SK-N-SH (cell line): ENCODE data around the gene OLFM1. TPM values are rescaled to one million over a fixed set of nuclear protein-coding genes. Genes with fewer than 3 reads are reported as not detected.

ENCODE experiments used
- CTCF ChIA-PET: fragments of 300-600, 350-600 bp; formaldehyde crosslinking; extraction: SDS; loops from one replicate; lab custom pipeline; 2021; lab: Yijun Ruan, JAX
- POLR2A ChIA-PET: fragments of 350-600 bp; sonication (Branson Sonifier 250); formaldehyde crosslinking; extraction: SDS; loops from one replicate; lab custom pipeline; 2020; ENCODE audit warnings: antibody characterized with exemption, inconsistent platforms; lab: Yijun Ruan, JAX
- DNase-seq: peaks from one replicate; pipeline ENCODE4 v3.0.0; 2012
- H2AFZ ChIP-seq: fragments of 200-600 bp; sonication (generic); 2 replicates; pipeline ENCODE4 v1.8.1; 2016; ENCODE audit warnings: antibody characterized with exemption, mild to moderate bottlenecking, low read depth
- H3F3A ChIP-seq: fragments of 200-600 bp; sonication (generic); replicated peaks from 2 replicates; pipeline ENCODE3; 2016; ENCODE audit warnings: antibody characterized with exemption, mild to moderate bottlenecking; ENCODE audit not compliant: insufficient read depth
- H3K27ac ChIP-seq, 2 experiments: fragments of 200-500 bp in 1 of 2; fragments of 200-600 bp in 1 of 2; sonication (Bioruptor generic) in 1 of 2; sonication (generic), shearing (Covaris generic) in 1 of 2; 2 replicates each; pipeline versions ENCODE4 v1.5.1 to v1.6.1; 2014 to 2016; ENCODE audit warnings: low read depth in 2 of 2, inconsistent platforms in 1 of 2, low read length in 1 of 2, mild to moderate bottlenecking in 1 of 2, mixed read lengths in 1 of 2
- H3K27me3 ChIP-seq: fragments of 200-600 bp; sonication (generic), shearing (Covaris generic); 2 replicates; pipeline ENCODE4 v1.6.1; 2016; ENCODE audit warnings: mixed run types; ENCODE audit not compliant: insufficient read depth
- H3K36me3 ChIP-seq, 2 experiments: fragments of 200-500 bp in 1 of 2; fragments of 200-600 bp in 1 of 2; sonication (Bioruptor generic) in 1 of 2; sonication (generic) in 1 of 2; replicated peaks in 1 of 2; 2 replicates each; pipeline versions ENCODE3 to v1.5.1; 2014 to 2016; ENCODE audit warnings: low read length in 1 of 2, mild to moderate bottlenecking in 1 of 2; ENCODE audit not compliant: insufficient read depth in 2 of 2, control insufficient read depth in 1 of 2
- H3K4me1 ChIP-seq, 2 experiments: fragments of 200-500 bp in 1 of 2; fragments of 200-600 bp in 1 of 2; sonication (Bioruptor generic) in 1 of 2; sonication (generic), shearing (Covaris generic) in 1 of 2; 2 replicates each; pipeline versions ENCODE4 v1.5.1 to v1.6.1; 2014 to 2016; ENCODE audit warnings: low read depth in 1 of 2, low read length in 1 of 2, mixed run types in 1 of 2; ENCODE audit not compliant: insufficient read depth in 2 of 2, control insufficient read depth in 1 of 2
- H3K4me2 ChIP-seq: fragments of 200-600 bp; sonication (generic), shearing (Covaris generic); 2 replicates; pipeline ENCODE4 v1.6.1; 2017; ENCODE audit warnings: mixed run types
- H3K4me3 ChIP-seq, 2 experiments: fragments of 200-500 bp in 1 of 2; fragments of 200-600 bp in 1 of 2; sonication (Bioruptor generic) in 1 of 2; sonication (generic), shearing (Covaris generic) in 1 of 2; 2 replicates each; pipeline versions ENCODE4 v1.5.1 to v1.8.1; 2014 to 2016; ENCODE audit warnings: low read depth in 2 of 2, inconsistent platforms in 1 of 2, low read length in 1 of 2, mild to moderate bottlenecking in 1 of 2, mixed read lengths in 1 of 2, moderate library complexity in 1 of 2
- H3K79me2 ChIP-seq: fragments of 200-600 bp; sonication (generic); 2 replicates; pipeline ENCODE4 v1.8.1; 2017; ENCODE audit warnings: mild to moderate bottlenecking; ENCODE audit not compliant: insufficient read depth
- H3K9ac ChIP-seq: fragments of 200-600 bp; sonication (generic); 2 replicates; pipeline ENCODE4 v1.6.1; 2017; ENCODE audit warnings: mixed run types
- H3K9me2 ChIP-seq: fragments of 200-600 bp; sonication (generic); 2 replicates; pipeline ENCODE4 v1.6.1; 2017; ENCODE audit warnings: mixed run types
- H3K9me3 ChIP-seq: fragments of 200-600 bp; sonication (generic); 2 replicates; pipeline ENCODE4 v1.6.1; 2017; ENCODE audit warnings: mixed run types, mild to moderate bottlenecking, moderate library complexity
- H4K20me1 ChIP-seq: fragments of 200-600 bp; sonication (generic); 2 replicates; pipeline ENCODE4 v1.6.1; 2017; ENCODE audit warnings: mild to moderate bottlenecking, mixed run types; ENCODE audit not compliant: insufficient read depth
- CHD2 ChIP-seq: fragments of 150-350 bp; IDR thresholded peaks from 2 replicates; pipeline ENCODE4 v1.6.1; 2018; ENCODE audit warnings: low read length; ENCODE audit not compliant: partially characterized antibody
- EP300 ChIP-seq, 2 experiments: IDR thresholded peaks; 2 replicates each; pipeline versions ENCODE4 v1.4.0 to v1.6.1; 2012; ENCODE audit warnings: borderline replicate concordance in 1 of 2, low read depth in 1 of 2, low read length in 1 of 2
- EZH2phosphoT487 ChIP-seq: fragments of 200-600 bp; sonication (generic); IDR thresholded peaks from 2 replicates; pipeline ENCODE4 v1.6.1; 2017; ENCODE audit warnings: low read depth, mixed run types, mild to moderate bottlenecking, antibody characterized with exemption, moderate library complexity, borderline replicate concordance
- FOSL2 ChIP-seq: IDR thresholded peaks from 2 replicates; pipeline ENCODE4 v1.4.0; 2012; ENCODE audit warnings: low read depth, mild to moderate bottlenecking, moderate library complexity, borderline replicate concordance
- FOXJ3 ChIP-seq: sonication (generic); formaldehyde crosslinking; IDR thresholded peaks from 2 replicates; pipeline ENCODE4 v1.5.1; 2020; ENCODE audit warnings: mild to moderate bottlenecking, missing genetic modification reagents
- GATA2 ChIP-seq: sonication (generic); formaldehyde crosslinking; IDR thresholded peaks from 2 replicates; pipeline ENCODE4 v1.5.0; 2020; ENCODE audit warnings: mild to moderate bottlenecking, missing genetic modification reagents
- JUND ChIP-seq: IDR thresholded peaks from 2 replicates; pipeline ENCODE4 v1.4.0; 2012
- MXI1 ChIP-seq: IDR thresholded peaks from 2 replicates; pipeline ENCODE4 v1.6.1; 2012; ENCODE audit warnings: mild to moderate bottlenecking, low read depth, low read length, improper control_type of control experiment
- NFIC ChIP-seq: IDR thresholded peaks from 2 replicates; pipeline ENCODE4 v1.4.0; 2012; ENCODE audit warnings: borderline replicate concordance
- PBX3 ChIP-seq: IDR thresholded peaks from 2 replicates; pipeline ENCODE4; 2012
- RCOR1 ChIP-seq: fragments of 150-350 bp; IDR thresholded peaks from 2 replicates; pipeline ENCODE4 v1.6.1; 2017; ENCODE audit warnings: antibody characterized with exemption, low read length
- SIN3A ChIP-seq: IDR thresholded peaks from 2 replicates; pipeline ENCODE4 v1.6.1; 2012; ENCODE audit warnings: low read depth, mild to moderate bottlenecking, low read length, moderate library complexity, borderline replicate concordance
- ZBTB33 ChIP-seq: IDR thresholded peaks from 2 replicates; pipeline ENCODE4 v1.4.0; 2012; ENCODE audit warnings: low read depth, borderline replicate concordance
- WGBS: methylation state at CpG from one replicate; pipeline ENCODE4 v1.1.6; 2017; ENCODE audit warnings: low lambda C conversion rate; 5-methylcytosine and 5-hydroxymethylcytosine counted together
- polyA plus RNA-seq, 3 experiments: library from polyadenylated mRNA; depleted of rRNA; stranded (reverse); fragments of >200 nt; gene quantifications; 2 replicates each; pipeline ENCODE4 v1.2.3, GENCODE V29; 2012

OLFM1 gene
- polyA plus RNA-seq, 1 of the 3 experiments (the other 2 are of a cell fraction), result 15.9 TPM

GRCh38 chr9:135066291-135066690 lies 21.2 kb upstream of the OLFM1 start:
- Histone ChIP-seq H3F3A (no peaks in the 10 kb centered on the region), H3K79me2 (no peaks in the 10 kb centered on the region), H3K9me3 (no peaks in the 10 kb centered on the region), H3K4me1 (no peaks in the 10 kb centered on the region; a peak in 1 of 4 replicates), H3K27ac (no peak overlapping the region), H3K4me2 (no peak overlapping the region), H3K9me2 (no peaks in the 10 kb centered on the region), H2AFZ (no peak overlapping the region), H3K27me3 (no peaks in the 10 kb centered on the region), H3K4me3 (no peak overlapping the region), H4K20me1 (no peaks in the 10 kb centered on the region), H3K36me3 (no peaks in the 10 kb centered on the region), H3K9ac (no peak overlapping the region)
- DNase-seq, result no peak
- WGBS, result 55% methylated on average over 7 of the region's 7 CpGs
- ChIA-PET CTCF (interaction anchor here (1.3 kb wide), 1 partner anchor 347 kb away, joined by 3 read pairs; no protein-coding TSS in a partner anchor), POLR2A (no interaction called here)
- TF ChIP-seq CHD2, result no peak
- no peak for TF ChIP-seq FOXJ3 (CRISPR knock-in tag)
- no peak for TF ChIP-seq JUND
- no peak for TF ChIP-seq FOSL2

- no peaks in the 10 kb centered on the region; a peak in 1 of 4 replicates for H3K4me1 ChIP-seq
- H3K9me2 ChIP-seq, result no peaks in the 10 kb centered on the region
- ChIA-PET POLR2A (no interaction called here), CTCF (interaction anchor here (1.0 kb wide), 1 partner anchor 20 kb away, joined by 3 read pairs; no protein-coding TSS in a partner anchor)
- no peaks in the 10 kb centered on the region for H3K27me3 ChIP-seq
- WGBS, result 65% methylated on average over 20 of the region's 20 CpGs
- no peak overlapping the region for H3K27ac ChIP-seq
- no peaks in the 10 kb centered on the region for H3K9me3 ChIP-seq
- no peaks in the 10 kb centered on the region for H3K36me3 ChIP-seq
- no peak overlapping the region for H3K4me2 ChIP-seq
- no peak overlapping the region for H2AFZ ChIP-seq
- no peaks in the 10 kb centered on the region for H3F3A ChIP-seq
- no peak for TF ChIP-seq ZBTB33
- TF ChIP-seq SIN3A, result no peak
- no peak overlapping the region for H3K9ac ChIP-seq
- H3K79me2 ChIP-seq, result no peaks in the 10 kb centered on the region
- DNase-seq, result no peak
- H3K4me3 ChIP-seq, result no peak overlapping the region
- H4K20me1 ChIP-seq, result no peaks in the 10 kb centered on the region
Observed at GRCh38 chr9:135067096-135067710, 20.3 kb upstream of the OLFM1 start.

GRCh38 chr9:135068776-135069415 lies 18.6 kb upstream of the OLFM1 start:
- Histone ChIP-seq H3F3A (no peaks in the 10 kb centered on the region), H3K4me1 (no peaks in the 10 kb centered on the region; a peak in 1 of 4 replicates), H3K9ac (no peak overlapping the region), H4K20me1 (no peaks in the 10 kb centered on the region), H3K36me3 (no peaks in the 10 kb centered on the region), H3K9me2 (no peaks in the 10 kb centered on the region), H3K27me3 (no peaks in the 10 kb centered on the region), H3K4me3 (no peak overlapping the region), H3K27ac (no peak overlapping the region), H3K4me2 (no peak overlapping the region), H3K79me2 (no peaks in the 10 kb centered on the region), H2AFZ (no peak overlapping the region), H3K9me3 (no peaks in the 10 kb centered on the region)
- TF ChIP-seq MXI1 (no peak), NFIC (no peak), EP300 (IDR thresholded peaks at IDR 0.05; ENCODE audit: borderline replicate concordance in 1 of 2, low read depth in 1 of 2, low read length in 1 of 2) (no peak), RCOR1 (no peak), GATA2 (CRISPR knock-in tag) (no peak), EZH2phosphoT487 (no peak), PBX3 (no peak)
- DNase-seq, result no peak
- 57% methylated on average over 18 of the region's 18 CpGs for WGBS
- ChIA-PET CTCF (interaction anchor here (0.6 to 2.2 kb wide), 3 partner anchors 54 to 344 kb away, joined by 3 to 14 read pairs (median 4); no protein-coding TSS in a partner anchor), POLR2A (interaction anchor here (0.5 kb wide), 1 partner anchor 268 kb away, joined by 7 read pairs; no protein-coding TSS in a partner anchor)
